HCT116 (cell line): ENCODE data around the gene FLYWCH1. TPM values are rescaled to one million over a fixed set of nuclear protein-coding genes. Genes with fewer than 3 reads are reported as not detected.

Experiments used
- ATAC-seq: fragments of 200-7000 bp; cut with Tn5 transposase; 2 replicates; pipeline ENCODE4 v1.9.1; 2020; ENCODE audit warnings: mild to moderate bottlenecking, moderate library complexity
- BruUV-seq: library from RNA; stranded (reverse); fragments of 400-500 nt; replicated peaks from 2 replicates; lab custom pipeline; 2021; lab: Mats Ljungman, UMichigan
- CTCF ChIA-PET: fragments of 300-600 bp; sonication (Branson Sonifier 250); formaldehyde crosslinking; loops from one replicate; lab custom pipeline; 2021; ENCODE audit warnings: antibody characterized with exemption; lab: Charles Lee
- POLR2A ChIA-PET: fragments of 300-600, 350-600 bp; sonication (Branson Sonifier 250); formaldehyde crosslinking; loops from one replicate; lab custom pipeline; 2021; ENCODE audit warnings: antibody characterized with exemption; lab: Charles Lee
- RAD21 ChIA-PET, 2 experiments: fragments of 300-600 bp; sonication (Branson Sonifier 250); formaldehyde crosslinking; loops; one replicate each; lab custom pipeline; 2023; ENCODE audit warnings: low total read pairs in 2 of 2; ENCODE audit not compliant: uncharacterized antibody in 2 of 2, unreplicated experiment in 2 of 2, low non-redundant PET in 1 of 2; lab: Charles Lee
- DNase-seq: peaks from one replicate; pipeline ENCODE4 v3.0.0-alpha.2; 2010; ENCODE audit warnings: low read depth, low spot score
- H2AFZ ChIP-seq: fragments of 200-600 bp; shearing (Covaris generic), sonication (generic); 2 replicates; pipeline ENCODE4 v1.6.1; 2017; ENCODE audit warnings: low read depth, mixed run types, mixed read lengths, antibody characterized with exemption, low read length; ENCODE audit not compliant: poor library complexity, severe bottlenecking
- H3K27ac ChIP-seq: 2 replicates; pipeline ENCODE4 v1.5.1; 2012; ENCODE audit warnings: low read depth, low read length
- H3K27me3 ChIP-seq: fragments of 200-600 bp; sonication (generic); 2 replicates; pipeline ENCODE4 v1.6.1; 2016; ENCODE audit warnings: mixed run types, low read length, mixed read lengths; ENCODE audit not compliant: insufficient read depth
- H3K36me3 ChIP-seq, 2 experiments: fragments of 200-500 bp in 1 of 2; fragments of 200-600 bp in 1 of 2; sonication (Bioruptor generic) in 1 of 2; sonication (generic) in 1 of 2; 2 replicates each; pipeline versions ENCODE4 v1.5.1 to v1.6.1; 2014 to 2016; ENCODE audit warnings: low read length in 2 of 2, inconsistent platforms in 1 of 2, mixed read lengths in 1 of 2, mixed run types in 1 of 2; ENCODE audit not compliant: insufficient read depth in 2 of 2, control insufficient read depth in 1 of 2
- H3K4me1 ChIP-seq, 2 experiments: fragments of 200-600 bp in 1 of 2; sonication (generic) in 1 of 2; 2 replicates each; pipeline versions ENCODE4 v1.5.1 to v1.6.1; 2012 to 2017; ENCODE audit warnings: low read length in 2 of 2, inconsistent platforms in 1 of 2, mild to moderate bottlenecking in 1 of 2, mixed read lengths in 1 of 2, mixed run types in 1 of 2, moderate library complexity in 1 of 2; ENCODE audit not compliant: insufficient read depth in 2 of 2, control insufficient read depth in 1 of 2
- H3K4me2 ChIP-seq: fragments of 200-600 bp; sonication (generic); 2 replicates; pipeline ENCODE4 v1.6.1; 2017; ENCODE audit warnings: mixed run types, low read length, mixed read lengths
- H3K4me3 ChIP-seq, 2 experiments: fragments of 200-600 bp in 1 of 2; sonication (generic) in 1 of 2; replicated peaks in 1 of 2; 2 replicates each; pipeline ENCODE4 v1.5.1; 2011 to 2016; ENCODE audit warnings: low read length in 2 of 2, control low read depth in 1 of 2, low read depth in 1 of 2, mild to moderate bottlenecking in 1 of 2, mixed read lengths in 1 of 2, mixed run types in 1 of 2
- H3K79me2 ChIP-seq: fragments of 200-600 bp; sonication (generic); 2 replicates; pipeline ENCODE4 v1.6.1; 2017; ENCODE audit warnings: mild to moderate bottlenecking, mixed run types, low read length, moderate library complexity, mixed read lengths; ENCODE audit not compliant: insufficient read depth
- H3K9ac ChIP-seq: fragments of 200-600 bp; sonication (generic); 2 replicates; pipeline ENCODE4 v1.6.1; 2016; ENCODE audit warnings: low read length, mixed read lengths
- H3K9me2 ChIP-seq: fragments of 200-600 bp; sonication (generic), shearing (Covaris generic); 2 replicates; pipeline ENCODE4 v1.6.1; 2017; ENCODE audit warnings: mixed run types, mild to moderate bottlenecking, moderate library complexity; ENCODE audit not compliant: insufficient read depth
- H3K9me3 ChIP-seq, 2 experiments: fragments of 200-500 bp in 1 of 2; fragments of 200-600 bp in 1 of 2; sonication (Bioruptor generic) in 1 of 2; sonication (generic) in 1 of 2; 2 replicates each; pipeline ENCODE4 v1.6.1; 2014 to 2017; ENCODE audit warnings: low read length in 2 of 2, mixed read lengths in 2 of 2, inconsistent platforms in 1 of 2, low read depth in 1 of 2, mild to moderate bottlenecking in 1 of 2, mixed run types in 1 of 2, moderate library complexity in 1 of 2; ENCODE audit not compliant: control insufficient read depth in 1 of 2, insufficient read depth in 1 of 2
- H4K20me1 ChIP-seq: fragments of 200-600 bp; sonication (generic), shearing (Covaris generic); 2 replicates; pipeline ENCODE4 v1.6.1; 2017; ENCODE audit warnings: mixed run types, mild to moderate bottlenecking, moderate library complexity; ENCODE audit not compliant: insufficient read depth
- ATF3 ChIP-seq: IDR thresholded peaks from 2 replicates; pipeline ENCODE4 v1.6.1; 2012
- CEBPB ChIP-seq: IDR thresholded peaks from 2 replicates; pipeline ENCODE4 v1.6.1; 2012; ENCODE audit warnings: low read depth
- ELF1 ChIP-seq: IDR thresholded peaks from 2 replicates; pipeline ENCODE4 v1.6.1; 2012; ENCODE audit warnings: low read depth, borderline replicate concordance
- FOSL1 ChIP-seq: IDR thresholded peaks from 2 replicates; pipeline ENCODE4 v1.6.1; 2012; ENCODE audit warnings: low read depth
- MAX ChIP-seq: IDR thresholded peaks from 2 replicates; pipeline ENCODE4 v1.6.1; 2012
- POLR2AphosphoS5 ChIP-seq: IDR thresholded peaks from 2 replicates; pipeline ENCODE4 v1.6.1; 2011; ENCODE audit warnings: mild to moderate bottlenecking, low read depth, low read length, moderate library complexity
- RAD21 ChIP-seq: IDR thresholded peaks from 2 replicates; pipeline ENCODE4 v1.6.1; 2012; ENCODE audit warnings: low read depth, mild to moderate bottlenecking
- REST ChIP-seq: IDR thresholded peaks from 2 replicates; pipeline ENCODE4 v1.6.1; 2012; ENCODE audit warnings: low read depth
- SIN3A ChIP-seq: IDR thresholded peaks from 2 replicates; pipeline ENCODE4 v1.6.1; 2012; ENCODE audit warnings: low read depth
- SP1 ChIP-seq: IDR thresholded peaks from 2 replicates; pipeline ENCODE4 v1.6.1; 2012; ENCODE audit warnings: low read depth
- ZBTB33 ChIP-seq: IDR thresholded peaks from 2 replicates; pipeline ENCODE4 v1.6.1; 2011; ENCODE audit warnings: mild to moderate bottlenecking, low read length, moderate library complexity; ENCODE audit not compliant: insufficient replicate concordance; ENCODE audit errors: extremely low read depth
- ZFX ChIP-seq: fragments of 450-650 bp; IDR thresholded peaks from 2 replicates; pipeline ENCODE4 v1.6.1; 2017
- intact Hi-C: fragments of 100-400 bp; cut with micrococcal nuclease; formaldehyde crosslinking; loops from 2 replicates; pipeline ENCODE4 v1.10.0; 2022
- total RNA-seq: library from RNA; stranded (reverse); gene quantifications from one replicate; pipeline ENCODE4 v1.2.1, GENCODE V29; 2021; ENCODE audit not compliant: unreplicated experiment

Gene FLYWCH1
- total RNA-seq, 1 experiment from 2014 or later = 66.6 TPM

- no peak overlapping the region for H3K9ac ChIP-seq
- CTCF ChIA-PET = no interaction called here
Measured at GRCh38 chr16:2898831-2899563, 12.7 kb upstream of the FLYWCH1 start.

More at GRCh38 chr16:2898831-2899563, 12.7 kb upstream of the FLYWCH1 start:
- peaks cover 8 to 25% of the 10 kb centered on the region in 2 experiments; a peak in 3 of 4 replicates for H3K4me1 ChIP-seq
- no peak for ATAC-seq
- H4K20me1 ChIP-seq = no peaks in the 10 kb centered on the region
- no peak overlapping the region for H2AFZ ChIP-seq
- BruUV-seq = no TSS peak
- no peaks in the 10 kb centered on the region for H3K27me3 ChIP-seq
- no peak overlapping the region for H3K4me3 ChIP-seq
- no peak overlapping the region for H3K4me2 ChIP-seq
- H3K9me3 ChIP-seq = no peaks in the 10 kb centered on the region
- H3K27ac ChIP-seq = no peak overlapping the region
- H3K9me2 ChIP-seq = no peaks in the 10 kb centered on the region
- intact Hi-C loops = no loop called here
- DNase-seq = no peak
- H3K79me2 ChIP-seq = no peaks in the 10 kb centered on the region
- peaks cover 0 to 4% of the 10 kb centered on the region in 2 experiments; a peak in 2 of 4 replicates for H3K36me3 ChIP-seq
- RAD21 ChIA-PET = no interaction called here
- TF ChIP-seq ATF3 (no peak), FOSL1 (no peak), REST (no peak), MAX (no peak), RAD21 (no peak), SIN3A (no peak), ZFX (no peak), ZBTB33 (no peak), POLR2AphosphoS5 (no peak), ELF1 (no peak), SP1 (no peak), CEBPB (no peak)
- POLR2A ChIA-PET = interaction anchor here (0.7 kb wide), 1 partner anchor 53 kb away, joined by 3 read pairs; no protein-coding TSS in a partner anchor
